Measurements from ENCODE around the gene ENPP4. TPM values are rescaled to one million over a fixed set of nuclear protein-coding genes. Genes with fewer than 3 reads are reported as not detected.

Gene ENPP4
- total RNA-seq, 4 donors from 2014 or later = 1.9 to 7.2 (median 4.5) TPM

DNA sequence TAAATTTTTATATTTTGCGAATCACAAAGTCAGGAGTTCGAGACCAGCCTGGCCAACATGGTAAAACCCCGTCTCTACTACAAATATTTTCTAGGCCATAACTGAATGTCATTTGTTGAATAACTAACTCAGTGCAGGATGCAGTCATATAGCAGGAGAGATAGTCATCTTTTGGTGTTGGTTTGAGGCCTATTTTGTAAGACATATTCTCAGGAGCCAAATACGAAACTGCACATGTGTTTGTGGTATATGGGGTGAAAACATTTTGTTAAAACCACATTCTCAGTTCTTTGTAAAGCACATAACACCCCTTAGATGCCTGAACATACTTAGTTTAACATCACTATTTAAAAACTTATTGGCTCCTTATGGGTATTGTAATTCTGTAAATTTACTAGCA lies 45.7 kb downstream of the ENPP4 start:
- intact Hi-C loops (cut with DNase I; ENCODE audit: low total_unique reads) = no loop called here
- no peak for DNase-seq (ENCODE audit: low spot score in 2 of 2)
- no peak overlapping the region for H3K4me3 ChIP-seq (ENCODE audit: low read depth, poor library complexity, severe bottlenecking)
- WGBS, 2 donors = 83 to 88% methylated on average over 4 of the region's 4 CpGs
- no peak for TF ChIP-seq POLR2A (IDR thresholded peaks at IDR 0.05)
- TF ChIP-seq, protein P1, sequence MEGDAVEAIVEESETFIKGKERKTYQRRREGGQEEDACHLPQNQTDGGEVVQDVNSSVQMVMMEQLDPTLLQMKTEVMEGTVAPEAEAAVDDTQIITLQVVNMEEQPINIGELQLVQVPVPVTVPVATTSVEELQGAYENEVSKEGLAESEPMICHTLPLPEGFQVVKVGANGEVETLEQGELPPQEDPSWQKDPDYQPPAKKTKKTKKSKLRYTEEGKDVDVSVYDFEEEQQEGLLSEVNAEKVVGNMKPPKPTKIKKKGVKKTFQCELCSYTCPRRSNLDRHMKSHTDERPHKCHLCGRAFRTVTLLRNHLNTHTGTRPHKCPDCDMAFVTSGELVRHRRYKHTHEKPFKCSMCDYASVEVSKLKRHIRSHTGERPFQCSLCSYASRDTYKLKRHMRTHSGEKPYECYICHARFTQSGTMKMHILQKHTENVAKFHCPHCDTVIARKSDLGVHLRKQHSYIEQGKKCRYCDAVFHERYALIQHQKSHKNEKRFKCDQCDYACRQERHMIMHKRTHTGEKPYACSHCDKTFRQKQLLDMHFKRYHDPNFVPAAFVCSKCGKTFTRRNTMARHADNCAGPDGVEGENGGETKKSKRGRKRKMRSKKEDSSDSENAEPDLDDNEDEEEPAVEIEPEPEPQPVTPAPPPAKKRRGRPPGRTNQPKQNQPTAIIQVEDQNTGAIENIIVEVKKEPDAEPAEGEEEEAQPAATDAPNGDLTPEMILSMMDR (IDR thresholded peaks at IDR 0.05) = no peak

DNA sequence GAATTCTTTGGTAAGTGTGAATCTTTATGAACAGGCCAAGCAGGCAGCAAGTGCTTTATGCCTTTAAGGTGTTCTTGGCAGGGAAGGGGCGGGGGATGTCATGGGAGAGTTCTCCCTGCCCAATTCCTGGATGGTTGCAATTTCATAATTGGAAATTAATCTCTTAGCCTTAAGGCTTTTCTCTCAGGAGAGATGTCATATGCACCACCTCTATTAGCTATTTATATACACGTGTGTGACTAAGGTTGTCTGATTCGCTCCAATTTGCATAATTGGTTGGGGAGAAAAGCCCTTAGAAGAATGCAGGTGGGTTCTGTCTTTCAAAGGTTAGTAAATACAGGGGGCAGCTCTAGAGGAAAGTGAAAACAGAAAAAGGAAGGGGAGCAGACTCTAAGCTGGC lies 46.2 kb downstream of the ENPP4 start:
- TF ChIP-seq POLR2A (IDR thresholded peaks at IDR 0.05) = no peak
- TF ChIP-seq, protein P1 (IDR thresholded peaks at IDR 0.05) = no peak
- DNase-seq (ENCODE audit: low spot score in 2 of 2) = no peak
- WGBS, 2 donors = 37 to 38% methylated on average over 3 of the region's 3 CpGs
- H3K4me3 ChIP-seq (ENCODE audit: low read depth, poor library complexity, severe bottlenecking) = no peak overlapping the region
- intact Hi-C loops (cut with DNase I; ENCODE audit: low total_unique reads) = no loop called here

DNA sequence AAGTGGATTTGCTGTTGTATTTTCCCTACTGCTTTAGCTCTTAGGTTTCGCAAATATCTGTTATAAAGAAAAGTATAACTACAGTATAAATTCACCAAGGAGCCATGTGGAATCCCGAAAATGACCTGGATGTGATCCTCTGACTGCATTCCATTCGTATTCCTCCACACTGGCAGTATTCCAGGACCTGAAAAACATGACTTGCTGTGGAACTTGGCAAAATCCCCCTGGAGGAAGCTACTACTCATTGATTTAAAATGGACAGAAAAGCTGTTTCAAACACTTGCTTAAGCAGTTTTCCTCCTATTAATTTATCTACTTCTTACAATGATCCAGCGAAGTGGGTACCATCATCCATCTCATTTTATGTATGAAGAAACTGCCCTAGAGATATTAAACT lies 54.3 kb downstream of the ENPP4 start:
- 43 to 55% methylated on average over 4 of the region's 4 CpGs for WGBS, 2 donors
- intact Hi-C loops (cut with DNase I; ENCODE audit: low total_unique reads) = no loop called here
- DNase-seq (ENCODE audit: low spot score in 2 of 2) = no peak
- TF ChIP-seq, protein P1 (IDR thresholded peaks at IDR 0.05) = no peak
- no peak for TF ChIP-seq POLR2A (IDR thresholded peaks at IDR 0.05)
- no peak overlapping the region for H3K4me3 ChIP-seq (ENCODE audit: low read depth, poor library complexity, severe bottlenecking)

DNA sequence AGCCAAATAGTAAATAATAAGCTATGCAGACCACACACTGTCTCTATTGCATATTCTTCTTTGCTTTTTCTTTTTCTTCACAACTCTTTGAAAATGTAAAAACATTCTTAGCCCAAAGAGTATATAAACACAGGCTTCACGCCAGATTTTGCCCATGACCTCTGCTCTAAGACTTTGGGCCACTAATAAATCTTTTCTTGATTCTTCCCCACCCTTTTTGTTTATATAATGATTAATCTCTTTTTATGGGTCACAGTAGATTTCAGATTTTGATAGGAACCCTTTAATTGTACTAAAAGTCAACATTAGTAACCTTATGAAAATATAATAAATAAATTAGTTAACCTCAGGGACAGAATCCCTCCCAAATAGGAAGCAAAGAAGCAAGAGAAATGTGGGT lies 56.8 kb downstream of the ENPP4 start:
- TF ChIP-seq, protein P1 (IDR thresholded peaks at IDR 0.05) = no peak
- TF ChIP-seq POLR2A (IDR thresholded peaks at IDR 0.05) = no peak
- intact Hi-C loops (cut with DNase I; ENCODE audit: low total_unique reads) = no loop called here
- 71 to 87% methylated on average over 1 of the region's 1 CpG for WGBS, 2 donors
- no peak for DNase-seq (ENCODE audit: low spot score in 2 of 2)
- H3K4me3 ChIP-seq (ENCODE audit: low read depth, poor library complexity, severe bottlenecking) = no peak overlapping the region

DNA sequence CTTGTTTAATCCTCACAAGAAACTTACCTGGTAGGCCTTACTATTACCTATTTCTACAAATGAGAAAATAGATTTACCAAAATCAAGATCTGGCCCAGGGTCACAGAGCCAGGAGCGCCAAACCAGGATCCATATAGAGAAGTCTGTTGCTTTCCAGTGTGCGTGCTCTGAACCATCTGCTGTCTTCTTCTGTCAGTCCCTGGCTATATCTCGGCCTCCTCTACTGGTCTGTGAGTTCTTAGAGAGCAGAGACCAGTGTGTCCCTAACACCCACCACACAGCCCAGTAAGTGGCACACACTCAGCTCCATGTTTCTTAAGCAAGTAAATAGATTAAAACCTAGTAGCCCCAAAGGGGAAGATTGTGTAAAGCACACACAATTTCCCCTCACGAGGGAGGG lies 59.9 kb downstream of the ENPP4 start:
- DNase-seq (ENCODE audit: low spot score in 2 of 2) = no peak
- H3K4me3 ChIP-seq (ENCODE audit: low read depth, poor library complexity, severe bottlenecking) = no peak overlapping the region
- intact Hi-C loops (cut with DNase I; ENCODE audit: low total_unique reads) = no loop called here
- TF ChIP-seq, protein P1 (IDR thresholded peaks at IDR 0.05) = no peak
- no peak for TF ChIP-seq POLR2A (IDR thresholded peaks at IDR 0.05)
- WGBS, 2 donors = 91% methylated on average over 4 of the region's 4 CpGs

DNA sequence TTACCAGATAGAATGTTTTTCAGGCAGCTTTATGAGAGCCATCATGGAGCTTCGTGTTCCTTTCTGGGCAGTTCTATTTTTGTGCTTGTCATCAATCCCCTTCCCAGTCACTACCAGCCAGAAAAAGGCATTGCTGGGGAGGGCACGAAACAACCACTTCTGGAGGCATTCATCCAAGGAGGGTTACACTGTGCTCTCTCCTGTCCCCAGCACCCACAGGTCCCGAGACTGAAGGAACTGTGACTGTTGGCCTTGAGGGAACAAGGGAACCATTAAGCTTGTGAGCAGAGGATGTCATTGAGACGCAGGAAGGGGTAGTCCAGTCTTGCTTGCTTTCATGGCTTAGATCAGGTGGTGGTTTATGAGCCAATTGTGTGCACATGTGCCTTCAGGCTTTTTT lies 61.1 kb downstream of the ENPP4 start:
- 72 to 82% methylated on average over 4 of the region's 4 CpGs for WGBS, 2 donors
- intact Hi-C loops (cut with DNase I; ENCODE audit: low total_unique reads) = no loop called here
- no peak for DNase-seq (ENCODE audit: low spot score in 2 of 2)
- TF ChIP-seq POLR2A (IDR thresholded peaks at IDR 0.05) = no peak
- TF ChIP-seq, protein P1 (IDR thresholded peaks at IDR 0.05) = no peak
- H3K4me3 ChIP-seq (ENCODE audit: low read depth, poor library complexity, severe bottlenecking) = no peak overlapping the region
